T-helper 9 cell (primary cell): Measurements from ENCODE around the gene CRHR1.

Experiments used
- DNase-seq: peaks from one replicate; pipeline ENCODE4 v3.0.0-alpha.2; 2020

Gene CRHR1

GRCh38 chr17:45790296-45790922 is 6.3 kb downstream of the CRHR1 start:
- no peak for DNase-seq

GRCh38 chr17:45791041-45791582 is 7.0 kb downstream of the CRHR1 start:
- DNase-seq: no peak

GRCh38 chr17:45791935-45792334 is 7.8 kb downstream of the CRHR1 start:
- DNase-seq: no peak

GRCh38 chr17:45792437-45792836 is 8.3 kb downstream of the CRHR1 start:
- DNase-seq: no peak

- no peak for DNase-seq
These were observed 9.1 kb downstream of the CRHR1 start for GRCh38 chr17:45792995-45793755.

- DNase-seq: no peak
These were observed 9.9 kb downstream of the CRHR1 start for GRCh38 chr17:45793999-45794540.

GRCh38 chr17:45794840-45795239 is 10.7 kb downstream of the CRHR1 start:
- DNase-seq: no peak

GRCh38 chr17:45800816-45801215 is 16.7 kb downstream of the CRHR1 start:
- DNase-seq: no peak

GRCh38 chr17:45801421-45801820 is 17.3 kb downstream of the CRHR1 start:
- no peak for DNase-seq

GRCh38 chr17:45808845-45809244 is 24.7 kb downstream of the CRHR1 start:
- no peak for DNase-seq

- no peak for DNase-seq
These were observed 25.4 kb downstream of the CRHR1 start for GRCh38 chr17:45809499-45809898.

- no peak for DNase-seq
These were observed 28.0 kb downstream of the CRHR1 start for GRCh38 chr17:45812102-45812501.

GRCh38 chr17:45813048-45813725 is 29.1 kb downstream of the CRHR1 start:
- no peak for DNase-seq

GRCh38 chr17:45814622-45815606 is 30.8 kb downstream of the CRHR1 start:
- no peak for DNase-seq

GRCh38 chr17:45815752-45816151 is 31.6 kb downstream of the CRHR1 start:
- no peak for DNase-seq

GRCh38 chr17:45818041-45818440 is 33.9 kb downstream of the CRHR1 start:
- DNase-seq: no peak

GRCh38 chr17:45818699-45819098 is 34.6 kb downstream of the CRHR1 start:
- DNase-seq: no peak

- no peak for DNase-seq
These were observed 35.5 kb downstream of the CRHR1 start for GRCh38 chr17:45819632-45820031.

GRCh38 chr17:45820052-45820780 is 36.1 kb downstream of the CRHR1 start:
- no peak for DNase-seq

GRCh38 chr17:45821147-45821546 is 37.0 kb downstream of the CRHR1 start:
- DNase-seq: no peak

- DNase-seq: no peak
These were observed 39.5 kb downstream of the CRHR1 start for GRCh38 chr17:45823598-45823997.
